LoVo (cell line): ENCODE data around the gene DNAAF9.
A peak's percentile ranks its signal among the peaks of the same experiment; 100 is the strongest.

ENCODE experiments used
- DNase-seq: peaks from one replicate; pipeline ENCODE4 v3.0.0-alpha.2; 2016; ENCODE audit warnings: low spot score

Gene DNAAF9

DNA sequence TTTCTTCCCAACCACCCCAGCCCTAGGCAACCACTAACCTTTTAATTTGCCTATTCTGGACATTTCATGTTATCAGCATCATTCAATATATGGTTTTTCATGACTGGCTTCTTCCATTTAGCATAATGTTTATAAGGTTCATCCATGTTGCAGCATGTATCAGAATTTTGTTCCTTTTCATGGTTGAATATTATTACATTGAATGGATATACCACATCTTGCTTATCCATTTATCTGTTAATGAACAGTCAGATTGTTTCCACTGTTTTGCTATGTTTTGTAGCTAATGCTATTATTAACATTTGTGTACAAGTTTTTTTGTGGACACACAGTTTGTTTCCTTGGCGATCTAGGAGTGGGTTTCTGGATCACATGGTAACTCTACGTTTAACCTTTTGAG lies 3.0 kb upstream of the DNAAF9 start:
- no peak for DNase-seq

GRCh38 chr20:3409417-3409816 lies 1.9 kb upstream of the DNAAF9 start:
- no peak for DNase-seq

- peak; percentile 61 for DNase-seq
Observed at GRCh38 chr20:3407771-3408637, 535 bp upstream of the DNAAF9 start.

GRCh38 chr20:3406481-3407039 lies 909 bp downstream of the DNAAF9 start:
- no peak for DNase-seq

DNA sequence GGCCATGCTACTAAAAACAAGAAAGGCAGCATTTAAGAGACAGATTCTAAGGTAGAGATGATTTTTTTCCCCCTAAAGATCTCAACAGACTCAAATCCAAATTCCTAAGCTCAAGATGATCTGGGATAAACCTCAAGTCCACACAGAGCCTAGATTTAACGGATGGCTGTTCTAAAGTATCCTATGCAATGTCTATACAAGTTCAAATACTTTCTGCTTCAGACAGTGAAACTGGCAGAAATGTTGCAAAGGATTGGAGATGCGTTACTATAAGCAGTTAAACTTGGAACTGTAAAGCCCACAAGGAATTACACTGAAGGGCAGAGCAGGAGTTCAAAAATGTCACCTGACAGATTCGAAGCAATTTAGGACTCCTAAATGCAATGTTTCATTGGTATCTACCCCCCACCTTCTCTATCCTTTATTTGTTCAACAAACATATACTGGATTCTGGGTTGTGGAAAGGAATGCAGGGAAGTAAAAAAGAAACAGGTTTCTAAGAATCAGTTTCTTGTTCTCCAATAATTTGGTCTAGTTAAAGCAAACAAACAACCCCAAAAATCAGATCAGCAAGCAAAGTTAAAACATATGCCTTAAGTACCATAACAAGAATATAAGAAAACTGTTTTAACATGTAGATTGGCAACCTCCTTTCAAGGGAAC lies 1.6 kb downstream of the DNAAF9 start:
- no peak for DNase-seq

GRCh38 chr20:3405139-3405538 lies 2.3 kb downstream of the DNAAF9 start:
- DNase-seq, result no peak

- no peak for DNase-seq
Observed at GRCh38 chr20:3404402-3404801, 3.1 kb downstream of the DNAAF9 start.

GRCh38 chr20:3403741-3404140 lies 3.7 kb downstream of the DNAAF9 start:
- no peak for DNase-seq

GRCh38 chr20:3402453-3402852 lies 5.0 kb downstream of the DNAAF9 start:
- DNase-seq, result no peak

DNA sequence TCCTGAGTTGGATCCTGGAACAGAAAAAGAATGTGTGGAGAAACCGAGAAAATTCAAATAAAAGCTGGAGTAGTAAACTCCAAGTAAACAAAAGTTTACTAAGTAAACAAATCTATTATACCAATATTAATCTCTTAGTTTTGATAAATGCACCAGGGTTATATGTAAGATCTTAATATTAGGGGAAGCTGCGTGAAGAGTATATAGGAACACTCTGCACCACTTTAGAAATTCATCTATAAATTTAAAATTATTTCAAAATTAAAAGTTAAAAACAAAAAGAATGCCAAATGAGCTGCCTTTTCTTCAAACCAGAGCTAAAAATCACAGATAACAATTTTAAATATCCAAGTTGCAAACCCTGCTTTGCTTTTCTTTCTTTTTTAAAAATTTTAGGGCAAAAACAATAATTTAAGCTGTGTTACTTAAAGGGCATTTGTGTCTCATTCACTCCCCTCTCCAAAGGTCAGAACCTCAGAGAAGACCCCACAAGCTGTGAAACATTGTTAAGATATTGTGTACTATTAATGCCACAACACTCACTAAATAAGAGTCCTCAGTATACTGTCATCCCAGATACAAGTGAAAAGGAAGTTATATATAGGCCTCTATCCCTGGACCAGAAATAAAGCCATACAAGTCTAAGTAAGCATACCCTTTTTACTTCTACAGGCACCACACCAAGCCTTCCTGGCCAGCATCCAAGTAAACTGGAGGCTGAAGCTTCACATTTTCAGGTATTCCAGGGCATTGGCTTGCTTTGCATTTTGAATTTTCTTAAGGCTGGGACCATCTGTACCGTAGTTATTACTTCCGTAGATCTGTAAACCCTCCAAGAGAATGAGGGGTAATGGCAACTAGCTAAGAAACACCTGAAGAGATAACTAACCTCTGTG lies 7.0 kb downstream of the DNAAF9 start:
- DNase-seq, result no peak

DNA sequence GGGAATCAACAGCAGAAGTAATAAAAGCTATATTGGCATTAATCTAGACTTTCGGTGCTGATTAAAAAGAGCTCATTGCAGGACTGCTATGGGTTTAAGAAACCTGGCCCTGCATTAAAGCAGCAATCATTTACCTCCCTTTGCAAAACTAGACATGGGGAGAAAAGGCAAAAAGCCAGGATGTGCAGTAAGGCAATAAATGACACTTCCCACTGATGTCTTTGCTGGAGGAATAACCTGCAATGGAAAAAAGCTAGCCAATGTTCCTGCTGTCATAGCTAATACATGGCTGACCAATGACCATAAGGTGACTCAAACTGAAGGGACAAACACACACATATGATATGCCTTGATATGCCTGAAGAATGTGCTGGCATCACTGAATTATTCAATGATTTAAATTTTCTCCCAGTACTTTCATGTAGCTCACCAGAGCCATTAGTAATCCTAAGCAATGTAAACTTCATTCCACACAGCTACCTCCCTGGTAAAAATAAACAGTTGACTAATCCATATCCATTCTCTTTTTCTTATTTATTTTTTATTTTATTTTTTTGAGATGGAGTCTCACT lies 8.7 kb downstream of the DNAAF9 start:
- DNase-seq, result no peak

GRCh38 chr20:3396492-3396891 lies 11.0 kb downstream of the DNAAF9 start:
- DNase-seq, result no peak

GRCh38 chr20:3392756-3393155 lies 14.7 kb downstream of the DNAAF9 start:
- DNase-seq, result no peak

GRCh38 chr20:3390759-3391425 lies 16.6 kb downstream of the DNAAF9 start:
- DNase-seq, result no peak

DNA sequence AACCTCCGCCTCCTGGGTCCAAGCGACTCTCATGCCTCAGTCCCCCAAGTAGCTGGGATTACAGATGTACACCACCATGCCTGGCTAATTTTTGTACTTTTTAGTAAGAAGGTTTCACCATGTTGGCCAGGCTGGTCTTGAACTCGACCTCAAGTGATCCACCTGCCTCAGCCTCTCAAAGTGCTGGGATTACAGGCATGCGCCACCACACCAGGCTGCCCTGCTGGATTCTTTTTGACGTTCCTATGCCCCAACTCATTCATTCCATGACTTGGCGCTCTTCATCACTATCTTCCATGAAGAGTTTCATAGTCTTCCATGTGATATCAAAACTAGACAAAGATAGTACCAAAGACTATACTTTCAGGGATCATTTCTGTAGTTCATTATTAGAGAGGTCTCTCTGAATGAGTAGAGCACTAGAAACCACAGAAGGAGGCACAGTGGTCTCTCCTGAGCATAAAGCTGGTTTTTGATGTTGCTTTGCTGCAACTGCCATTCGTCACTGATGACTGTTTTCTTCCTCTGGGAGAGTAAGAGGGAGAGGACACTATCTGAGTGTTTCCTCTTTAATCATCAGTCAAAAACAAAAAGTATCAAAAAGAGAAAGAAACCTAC lies 23.5 kb downstream of the DNAAF9 start:
- DNase-seq, result no peak

DNA sequence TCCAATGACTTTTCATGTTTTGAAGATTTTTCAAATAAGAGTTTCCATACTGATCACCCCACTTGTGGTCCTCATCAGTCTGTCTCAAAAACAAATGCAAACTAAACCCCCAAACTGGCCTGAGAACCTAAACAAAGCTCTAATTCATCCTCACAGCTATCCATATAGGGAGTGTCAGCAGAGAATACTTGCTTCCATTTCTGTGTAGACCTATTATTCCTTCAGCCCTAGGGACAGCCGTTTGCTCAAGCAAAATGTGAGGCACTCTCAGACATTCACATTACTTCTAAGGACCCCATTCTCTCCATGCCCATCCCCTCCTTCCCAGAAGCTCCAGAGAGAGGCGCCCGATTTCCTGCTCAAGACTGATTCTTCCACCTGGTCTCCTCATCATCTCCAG lies 24.6 kb downstream of the DNAAF9 start:
- DNase-seq, result no peak

DNA sequence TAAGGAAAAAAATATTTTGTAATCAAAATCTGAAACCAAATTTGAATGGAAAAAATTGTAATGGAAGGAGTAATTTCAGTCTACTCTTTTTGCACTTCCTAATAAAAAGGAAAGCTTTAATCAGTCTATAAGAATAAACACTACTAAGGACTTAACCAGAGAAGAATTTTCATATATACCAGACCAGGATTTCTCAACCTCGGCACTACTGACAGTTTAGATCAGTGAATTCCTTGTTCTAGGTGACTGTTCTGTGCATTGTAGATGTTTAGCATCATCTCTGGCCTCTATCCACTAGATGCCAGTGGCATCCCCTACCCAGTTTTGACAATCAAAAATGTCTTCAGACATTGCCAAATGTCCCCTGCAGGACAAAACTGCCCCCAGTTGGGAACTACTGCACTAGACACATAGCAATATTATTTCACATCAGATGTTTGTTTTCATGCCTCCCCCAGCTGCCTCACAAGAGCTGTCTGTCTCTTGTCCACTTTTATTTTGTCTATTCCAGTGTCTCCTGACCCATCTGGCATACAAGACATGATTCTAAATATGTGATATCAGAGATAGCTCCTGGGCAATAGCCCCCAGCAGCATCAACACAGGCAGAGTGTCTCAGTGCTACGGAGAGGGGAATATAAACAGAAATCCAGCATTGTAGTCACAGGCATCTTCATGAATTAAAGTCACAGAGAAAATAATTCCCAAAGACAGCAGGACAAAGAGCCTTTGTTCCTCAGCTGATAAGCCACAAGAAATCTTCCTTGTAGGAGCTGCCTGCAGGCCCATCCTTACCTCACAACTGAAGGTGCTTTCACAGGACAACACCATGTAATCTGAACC lies 27.0 kb downstream of the DNAAF9 start:
- no peak for DNase-seq

DNA sequence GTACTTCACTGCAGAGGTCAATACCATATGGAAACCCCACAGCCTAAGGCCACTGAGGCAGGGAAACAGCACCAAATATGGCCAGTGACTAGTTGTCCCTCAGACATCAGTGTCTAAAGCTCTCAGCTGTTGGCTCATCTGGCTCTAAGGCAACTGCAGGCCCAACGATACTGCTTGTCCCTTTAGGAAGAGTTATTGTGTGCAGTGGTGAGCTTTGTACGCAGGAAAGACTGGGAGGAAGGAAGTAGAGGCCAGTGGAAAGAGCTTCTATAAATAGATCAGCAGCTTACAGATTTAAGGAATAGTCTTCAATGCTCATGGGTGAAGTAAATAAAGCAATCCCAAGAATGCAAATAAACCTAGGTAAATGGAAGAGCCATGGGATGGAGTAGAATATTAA lies 29.3 kb downstream of the DNAAF9 start:
- no peak for DNase-seq

DNA sequence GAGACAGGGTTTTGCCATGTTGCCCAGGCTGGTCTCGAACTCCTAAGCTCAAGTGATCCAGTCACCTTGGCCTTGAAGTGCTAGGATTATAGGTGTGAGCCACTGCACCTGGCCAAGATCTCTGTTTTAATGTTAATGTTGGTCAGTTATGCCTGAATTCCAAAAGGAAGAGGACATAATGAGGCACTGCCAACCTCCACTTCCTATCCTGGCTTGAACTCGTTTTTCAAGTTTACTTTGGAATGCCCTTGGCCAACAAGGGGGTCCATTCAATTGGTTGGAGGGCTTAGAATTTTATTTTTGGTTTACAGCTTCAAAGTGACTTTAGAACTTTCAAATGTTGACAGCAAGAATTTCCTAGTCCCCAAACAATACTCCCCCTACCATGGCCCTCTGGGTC lies 29.8 kb downstream of the DNAAF9 start:
- no peak for DNase-seq

DNA sequence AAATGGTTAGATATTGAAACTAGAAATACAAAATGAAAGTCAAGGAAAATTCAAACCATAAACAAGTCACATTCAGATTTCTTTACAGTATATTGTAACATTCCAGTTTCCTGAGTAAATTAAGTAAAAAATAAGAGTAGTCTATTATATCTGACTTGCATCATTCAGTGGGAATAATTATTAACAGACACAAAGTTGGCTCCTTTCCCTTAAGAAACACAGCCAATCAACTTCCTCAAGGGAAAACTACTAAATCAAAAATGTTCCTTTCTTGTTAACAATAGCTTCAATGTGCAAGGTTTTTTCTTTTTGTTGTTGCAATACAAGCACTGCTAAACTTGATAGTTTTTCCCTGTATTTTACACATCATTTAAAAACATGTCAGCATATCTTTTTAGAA lies 33.2 kb downstream of the DNAAF9 start:
- DNase-seq, result no peak
